ENCODE results near the gene ERG. TPM values are rescaled to one million over a fixed set of nuclear protein-coding genes. Genes with fewer than 3 reads are reported as not detected.

Gene ERG
- total and polyA plus RNA-seq, 7 experiments from 2014 or later, result 0.24 to 1.3 TPM; not detected in 5

GRCh38 chr21:38386967-38387366, 111.3 kb downstream of the ERG start:
- Mint-ChIP-seq H3K4me1 (peaks cover 0 to 22% (median 0%) of the 10 kb centered on the region in 7 donors), H3K9me3 (no peaks in the 10 kb centered on the region), H3K27me3 (peaks cover 20 to 46% (median 23%) of the 10 kb centered on the region in 5 donors), H3K27ac (no peak overlapping the region), H3K36me3 (no peaks in the 10 kb centered on the region), H3K4me3 (no peak overlapping the region)
- no peak for DNase-seq
- CTCF ChIA-PET, result no interaction called here
- H3K4me1 ChIP-seq (ENCODE audit: control insufficient read depth in 2 of 2, insufficient read depth in 2 of 2, low read length in 2 of 2), result no peaks in the 10 kb centered on the region
- POLR2A ChIA-PET, result no interaction called here
- intact Hi-C loops (cut with micrococcal nuclease), result no loop called here
- no peaks in the 10 kb centered on the region for H3K36me3 ChIP-seq (ENCODE audit: control insufficient read depth in 2 of 3, insufficient read depth in 3 of 3, low read length in 3 of 3)
- H3K4me3 ChIP-seq (ENCODE audit: low read length), result no peak overlapping the region
- no peaks in the 10 kb centered on the region for H3K9me3 ChIP-seq (ENCODE audit: control insufficient read depth in 2 of 3, low read length in 3 of 3)
- no peaks in the 10 kb centered on the region for H3K27me3 ChIP-seq (ENCODE audit: control insufficient read depth in 2 of 2, insufficient read depth in 2 of 2, low read length in 2 of 2)
- peak; percentile 41 for ATAC-seq
- no peak overlapping the region for H3K27ac ChIP-seq (ENCODE audit: low read depth, low read length)

DNA sequence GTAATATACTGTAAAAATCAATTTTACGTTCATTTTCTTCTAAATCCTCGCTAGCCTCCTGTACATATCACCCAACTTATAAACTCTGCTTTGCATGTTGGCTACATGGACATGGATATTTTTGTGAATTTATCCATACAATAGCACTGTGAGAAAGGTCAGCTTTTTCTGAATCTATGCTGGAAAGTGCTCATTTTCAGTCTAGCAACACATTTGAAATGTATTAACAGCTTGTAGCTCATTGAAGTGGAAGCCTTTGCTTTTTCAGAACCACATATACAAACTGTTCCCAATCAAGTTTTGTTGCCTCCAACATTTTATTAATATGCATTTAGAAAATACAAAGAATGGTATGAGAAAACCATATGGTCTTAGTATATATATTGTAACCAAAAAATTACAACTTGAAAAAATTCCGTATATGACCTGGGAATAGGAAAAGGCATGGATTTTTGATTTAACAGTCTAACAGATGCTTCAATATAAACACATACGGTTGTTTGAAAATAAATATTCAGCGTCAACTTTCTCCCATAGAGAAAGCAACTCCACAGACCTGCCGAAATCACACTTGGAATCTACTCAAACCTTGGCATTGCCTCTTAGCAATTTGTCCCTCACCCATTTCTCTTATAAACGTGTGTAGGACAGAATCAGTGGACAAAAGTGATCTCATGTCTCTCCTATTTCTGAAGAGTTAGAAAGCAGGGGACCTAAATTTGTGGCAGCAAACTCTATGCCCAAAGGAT, 112.7 kb downstream of the ERG start:
- Histone ChIP-seq H3K36me3 (ENCODE audit: control insufficient read depth in 2 of 3, insufficient read depth in 3 of 3, low read length in 3 of 3) (no peaks in the 10 kb centered on the region), H3K27ac (ENCODE audit: low read depth, low read length) (no peak overlapping the region), H3K4me3 (ENCODE audit: low read length) (no peak overlapping the region), H3K27me3 (ENCODE audit: control insufficient read depth in 2 of 2, insufficient read depth in 2 of 2, low read length in 2 of 2) (no peaks in the 10 kb centered on the region), H3K9me3 (ENCODE audit: control insufficient read depth in 2 of 3, low read length in 3 of 3) (no peaks in the 10 kb centered on the region), H3K4me1 (ENCODE audit: control insufficient read depth in 2 of 2, insufficient read depth in 2 of 2, low read length in 2 of 2) (no peaks in the 10 kb centered on the region)
- intact Hi-C loops (cut with micrococcal nuclease), result no loop called here
- no peaks in the 10 kb centered on the region for H3K36me3 Mint-ChIP-seq
- DNase-seq (no peak), ATAC-seq (no peak)
- H3K4me3 Mint-ChIP-seq, result no peak overlapping the region
- H3K9me3 Mint-ChIP-seq, result no peaks in the 10 kb centered on the region
- peaks cover 20 to 47% (median 23%) of the 10 kb centered on the region in 5 donors for H3K27me3 Mint-ChIP-seq
- peaks cover 0 to 22% (median 0%) of the 10 kb centered on the region in 7 donors for H3K4me1 Mint-ChIP-seq
- CTCF ChIA-PET, result no interaction called here
- H3K27ac Mint-ChIP-seq, result no peak overlapping the region
- POLR2A ChIA-PET, result no interaction called here

DNA sequence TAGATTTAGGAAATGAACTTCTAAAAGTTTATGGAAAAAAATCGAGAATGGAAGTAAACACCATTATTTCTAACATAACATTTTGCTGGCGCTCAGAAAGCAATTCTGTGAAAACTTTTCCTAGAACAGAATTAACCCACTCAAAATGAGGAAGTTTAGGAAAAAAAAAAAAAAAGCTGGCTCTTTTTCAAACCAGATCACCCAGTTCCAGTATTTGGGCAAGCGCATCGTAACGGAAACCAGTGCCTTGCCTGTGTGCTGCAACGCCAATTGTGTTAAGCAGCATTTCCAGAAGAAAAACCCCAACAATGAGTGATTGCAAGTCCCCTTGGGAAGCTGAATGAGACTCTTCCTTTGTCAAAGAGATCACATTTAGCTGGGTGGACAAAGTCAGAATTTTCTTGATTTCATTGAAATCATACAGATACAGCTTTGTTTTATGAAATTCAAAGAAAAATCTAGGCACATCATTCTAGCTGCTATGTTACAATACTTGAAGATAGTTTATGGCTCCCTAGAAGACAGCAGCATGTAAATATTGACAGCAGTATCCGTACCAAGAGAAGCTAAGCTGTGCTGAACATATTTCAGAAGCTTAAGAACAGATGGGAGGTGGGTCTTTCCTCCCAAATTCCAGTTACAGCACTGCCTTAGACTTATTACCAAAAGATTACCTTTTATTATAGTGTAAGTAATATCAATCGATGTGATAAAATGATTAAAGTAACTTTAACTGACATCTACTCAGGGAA, 113.4 kb downstream of the ERG start:
- peaks cover 0 to 22% (median 0%) of the 10 kb centered on the region in 7 donors for H3K4me1 Mint-ChIP-seq
- Histone ChIP-seq H3K27me3 (ENCODE audit: control insufficient read depth in 2 of 2, insufficient read depth in 2 of 2, low read length in 2 of 2) (no peaks in the 10 kb centered on the region), H3K4me1 (ENCODE audit: control insufficient read depth in 2 of 2, insufficient read depth in 2 of 2, low read length in 2 of 2) (no peaks in the 10 kb centered on the region), H3K4me3 (ENCODE audit: low read length) (no peak overlapping the region), H3K9me3 (ENCODE audit: control insufficient read depth in 2 of 3, low read length in 3 of 3) (no peaks in the 10 kb centered on the region), H3K27ac (ENCODE audit: low read depth, low read length) (no peak overlapping the region), H3K36me3 (ENCODE audit: control insufficient read depth in 2 of 3, insufficient read depth in 3 of 3, low read length in 3 of 3) (no peaks in the 10 kb centered on the region)
- CTCF ChIA-PET, result no interaction called here
- POLR2A ChIA-PET, result no interaction called here
- H3K27ac Mint-ChIP-seq, result no peak overlapping the region
- H3K27me3 Mint-ChIP-seq, result peaks cover 20 to 48% (median 23%) of the 10 kb centered on the region in 5 donors
- no peaks in the 10 kb centered on the region for H3K9me3 Mint-ChIP-seq
- no peak overlapping the region for H3K4me3 Mint-ChIP-seq
- ATAC-seq (no peak), DNase-seq (no peak)
- intact Hi-C loops (cut with micrococcal nuclease), result no loop called here
- H3K36me3 Mint-ChIP-seq, result no peaks in the 10 kb centered on the region

DNA sequence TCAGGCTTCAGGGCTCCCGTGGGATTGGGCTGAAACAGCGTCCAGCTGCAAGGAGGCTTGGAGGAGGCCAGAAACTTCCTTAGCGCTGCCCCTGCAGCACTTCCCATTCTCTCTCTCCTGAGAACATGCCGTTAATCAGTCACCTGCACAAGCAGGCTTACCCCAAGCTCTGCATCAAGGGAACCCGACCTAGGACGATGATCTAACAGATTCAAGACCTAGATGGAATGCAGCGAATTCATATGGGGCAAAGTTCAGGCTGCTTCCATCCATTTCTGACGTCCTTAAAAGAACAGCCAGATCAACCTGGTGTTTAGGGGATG, 114.1 kb downstream of the ERG start:
- ChIA-PET POLR2A (no interaction called here), CTCF (no interaction called here)
- no peak overlapping the region for H3K27ac Mint-ChIP-seq
- H3K4me3 Mint-ChIP-seq, result no peak overlapping the region
- Histone ChIP-seq H3K36me3 (ENCODE audit: control insufficient read depth in 2 of 3, insufficient read depth in 3 of 3, low read length in 3 of 3) (no peaks in the 10 kb centered on the region), H3K27me3 (ENCODE audit: control insufficient read depth in 2 of 2, insufficient read depth in 2 of 2, low read length in 2 of 2) (no peaks in the 10 kb centered on the region), H3K4me3 (ENCODE audit: low read length) (no peak overlapping the region), H3K9me3 (ENCODE audit: control insufficient read depth in 2 of 3, low read length in 3 of 3) (no peaks in the 10 kb centered on the region), H3K4me1 (ENCODE audit: control insufficient read depth in 2 of 2, insufficient read depth in 2 of 2, low read length in 2 of 2) (no peaks in the 10 kb centered on the region), H3K27ac (ENCODE audit: low read depth, low read length) (no peak overlapping the region)
- H3K27me3 Mint-ChIP-seq, result peaks cover 20 to 48% (median 23%) of the 10 kb centered on the region in 5 donors
- ATAC-seq, result no peak
- intact Hi-C loops (cut with micrococcal nuclease), result no loop called here
- H3K9me3 Mint-ChIP-seq, result no peaks in the 10 kb centered on the region
- no peaks in the 10 kb centered on the region for H3K36me3 Mint-ChIP-seq
- DNase-seq, result no peak
- H3K4me1 Mint-ChIP-seq, result peaks cover 0 to 22% (median 0%) of the 10 kb centered on the region in 7 donors

DNA sequence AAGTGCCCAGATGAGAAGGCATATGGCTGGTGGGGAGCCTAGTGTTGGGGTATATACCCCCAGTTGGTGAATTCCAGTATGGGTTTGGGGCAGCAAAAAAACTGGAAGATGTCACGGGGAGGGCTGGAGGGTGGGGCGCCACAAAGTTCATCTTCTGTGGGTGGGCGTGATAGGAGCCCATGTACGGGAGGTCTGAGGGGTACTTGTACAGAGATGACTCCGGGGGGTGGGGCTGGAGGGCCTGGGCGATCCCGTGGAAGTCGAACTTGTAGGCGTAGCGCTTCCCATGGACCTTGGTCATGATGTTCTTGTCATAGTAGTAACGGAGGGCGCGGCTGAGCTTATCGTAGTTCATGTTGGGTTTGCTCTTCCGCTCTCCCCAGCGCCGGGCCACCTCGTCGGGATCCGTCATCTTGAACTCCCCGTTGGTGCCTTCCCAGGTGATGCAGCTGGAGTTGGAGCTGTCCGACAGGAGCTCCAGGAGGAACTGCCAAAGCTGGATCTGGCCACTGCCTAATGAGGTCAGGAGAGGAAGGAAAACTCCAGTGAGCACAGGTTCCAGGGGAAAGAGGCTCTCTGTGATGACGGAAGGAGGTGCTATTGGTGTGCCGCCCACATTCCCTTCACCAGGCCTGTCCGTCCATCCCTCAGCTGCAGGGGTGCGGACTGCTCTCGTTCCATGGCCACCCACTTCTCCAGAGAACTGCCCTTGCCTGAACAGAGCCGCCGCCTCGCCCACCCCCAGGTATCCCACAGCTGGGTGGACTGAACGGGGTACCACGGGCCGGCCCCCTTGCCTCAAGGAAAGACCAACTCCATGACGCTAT, 114.7 kb downstream of the ERG start:
- no peaks in the 10 kb centered on the region for H3K36me3 Mint-ChIP-seq
- intact Hi-C loops (cut with micrococcal nuclease), result no loop called here
- Histone ChIP-seq H3K9me3 (ENCODE audit: control insufficient read depth in 2 of 3, low read length in 3 of 3) (no peaks in the 10 kb centered on the region), H3K27ac (ENCODE audit: low read depth, low read length) (no peak overlapping the region), H3K4me3 (ENCODE audit: low read length) (no peak overlapping the region), H3K4me1 (ENCODE audit: control insufficient read depth in 2 of 2, insufficient read depth in 2 of 2, low read length in 2 of 2) (no peaks in the 10 kb centered on the region), H3K27me3 (ENCODE audit: control insufficient read depth in 2 of 2, insufficient read depth in 2 of 2, low read length in 2 of 2) (no peaks in the 10 kb centered on the region), H3K36me3 (ENCODE audit: control insufficient read depth in 2 of 3, insufficient read depth in 3 of 3, low read length in 3 of 3) (no peaks in the 10 kb centered on the region)
- no peak overlapping the region for H3K4me3 Mint-ChIP-seq
- peaks cover 0 to 18% (median 0%) of the 10 kb centered on the region in 7 donors for H3K4me1 Mint-ChIP-seq
- ATAC-seq (no peak), DNase-seq (peak in 1 of 9 donors; percentile 8)
- H3K9me3 Mint-ChIP-seq, result no peaks in the 10 kb centered on the region
- ChIA-PET CTCF (no interaction called here), POLR2A (no interaction called here)
- no peak overlapping the region for H3K27ac Mint-ChIP-seq
- peaks cover 20 to 48% (median 25%) of the 10 kb centered on the region in 5 donors for H3K27me3 Mint-ChIP-seq

- Histone ChIP-seq H3K27me3 (ENCODE audit: control insufficient read depth in 2 of 2, insufficient read depth in 2 of 2, low read length in 2 of 2) (no peaks in the 10 kb centered on the region), H3K4me1 (ENCODE audit: control insufficient read depth in 2 of 2, insufficient read depth in 2 of 2, low read length in 2 of 2) (no peaks in the 10 kb centered on the region), H3K4me3 (ENCODE audit: low read length) (no peak overlapping the region), H3K27ac (ENCODE audit: low read depth, low read length) (no peak overlapping the region), H3K9me3 (ENCODE audit: control insufficient read depth in 2 of 3, low read length in 3 of 3) (no peaks in the 10 kb centered on the region), H3K36me3 (ENCODE audit: control insufficient read depth in 2 of 3, insufficient read depth in 3 of 3, low read length in 3 of 3) (no peaks in the 10 kb centered on the region)
- Mint-ChIP-seq H3K4me1 (peaks cover 0 to 12% (median 3%) of the 10 kb centered on the region in 7 donors), H3K27ac (no peak overlapping the region), H3K27me3 (peaks cover 21 to 48% (median 27%) of the 10 kb centered on the region in 5 donors), H3K9me3 (peaks cover 0 to 4% (median 0%) of the 10 kb centered on the region in 11 donors), H3K4me3 (no peak overlapping the region), H3K36me3 (no peaks in the 10 kb centered on the region)
- DNase-seq (no peak), ATAC-seq (no peak)
- POLR2A ChIA-PET, result no interaction called here
- CTCF ChIA-PET, result no interaction called here
- intact Hi-C loops (cut with micrococcal nuclease), result no loop called here
These were observed 117.7 kb downstream of the ERG start for GRCh38 chr21:38380481-38381137.
